DND-41 (cell line): ENCODE data around the gene LINS1.

Experiments used
- CTCF ChIP-seq: IDR thresholded peaks from 2 replicates; pipeline ENCODE4 v1.5.1; 2012; ENCODE audit warnings: borderline replicate concordance, low read length, moderate library complexity, mild to moderate bottlenecking; ENCODE audit not compliant: poor library complexity, severe bottlenecking; ENCODE audit errors: extremely low read depth
- EZH2 ChIP-seq: IDR thresholded peaks from 3 replicates; pipeline ENCODE4 v1.6.1; 2012; ENCODE audit warnings: borderline replicate concordance, low read depth, mild to moderate bottlenecking, moderate library complexity, low read length, inconsistent platforms; ENCODE audit not compliant: severe bottlenecking

DNA sequence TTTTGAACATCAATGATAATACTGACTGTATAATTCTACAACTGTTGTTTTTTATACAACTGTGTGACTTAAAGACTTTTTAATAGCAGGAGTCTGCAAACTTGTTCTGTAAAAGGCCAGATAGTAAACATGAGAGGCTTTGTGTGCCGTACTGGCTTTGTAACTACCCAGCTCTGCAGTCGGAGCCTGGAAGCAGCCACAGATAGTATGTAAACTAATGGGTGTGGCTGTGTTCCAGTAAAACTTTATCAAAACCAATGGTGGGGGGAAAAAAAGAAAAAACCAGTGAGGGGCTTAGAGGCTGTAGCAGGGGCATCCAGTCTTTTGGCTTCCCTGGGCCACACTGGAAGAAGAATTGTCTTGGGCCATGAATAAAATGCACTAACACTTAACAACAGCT, 12.4 kb upstream of the LINS1 start:
- TF ChIP-seq CTCF, result no peak
- no peak for TF ChIP-seq EZH2
